WTC11 (cell line): Measurements from ENCODE around the gene TACR1. TPM values are rescaled to one million over a fixed set of nuclear protein-coding genes. Genes with fewer than 3 reads are reported as not detected.
A peak's percentile ranks its signal among the peaks of the same experiment; 100 is the strongest.
"Not testable (repeated sequence)": the region's sequence is repeated elsewhere in the genome, so short reads cannot be mapped to it uniquely, and the experiment has no call there.

Experiments
- ATAC-seq: fragments of 200-7000 bp; cut with Tn5 transposase; 2 replicates; pipeline ENCODE4 v1.10.0; 2021; ENCODE audit warnings: mild to moderate bottlenecking, moderate library complexity
- CTCF ChIA-PET: fragments of 300-600 bp; sonication (Branson Sonifier 250); formaldehyde crosslinking; loops from one replicate; lab custom pipeline; 2021; ENCODE audit warnings: antibody characterized with exemption; lab: Charles Lee
- POLR2A ChIA-PET: fragments of 350-600 bp; sonication (Branson Sonifier 250); formaldehyde crosslinking; loops from one replicate; lab custom pipeline; 2021; ENCODE audit warnings: antibody characterized with exemption; lab: Charles Lee
- DNase-seq: peaks from one replicate; pipeline ENCODE4 v3.0.0; 2021; ENCODE audit warnings: low spot score
- H3K27ac Mint-ChIP-seq: 2 replicates; pipeline ENCODE4 v1.8.0; 2021; ENCODE audit warnings: mixed read lengths
- H3K27me3 Mint-ChIP-seq: 2 replicates; pipeline ENCODE4 v1.8.0; 2021; ENCODE audit warnings: low read depth, mild to moderate bottlenecking, moderate library complexity, mixed read lengths
- H3K36me3 Mint-ChIP-seq: 2 replicates; pipeline ENCODE4 v1.8.0; 2021; ENCODE audit warnings: mixed read lengths
- H3K4me1 Mint-ChIP-seq: 2 replicates; pipeline ENCODE4 v1.8.0; 2022; ENCODE audit warnings: mixed read lengths
- H3K4me3 Mint-ChIP-seq: 2 replicates; pipeline ENCODE4 v1.8.0; 2021; ENCODE audit warnings: mild to moderate bottlenecking, moderate library complexity, mixed read lengths
- H3K9me3 Mint-ChIP-seq: 2 replicates; pipeline ENCODE4 v1.8.0; 2021; ENCODE audit warnings: mixed read lengths
- CREM ChIP-seq: sonication (generic); formaldehyde crosslinking; IDR thresholded peaks from 2 replicates; pipeline ENCODE4 v1.8.1; 2022; ENCODE audit warnings: mild to moderate bottlenecking, missing genetic modification reagents, moderate library complexity
- GABPB1 ChIP-seq: sonication (generic); formaldehyde crosslinking; IDR thresholded peaks from 2 replicates; pipeline ENCODE4 v1.8.1; 2023; ENCODE audit warnings: mild to moderate bottlenecking, missing genetic modification reagents
- GTF2I ChIP-seq: fragments of 250-450 bp; sonication (Bioruptor Pico); conservative IDR thresholded peaks from 2 replicates; pipeline ENCODE4 v1.4.0; 2021; ENCODE audit warnings: mild to moderate bottlenecking
- JUN ChIP-seq: sonication (generic); formaldehyde crosslinking; IDR thresholded peaks from 2 replicates; pipeline ENCODE4 v1.8.0; 2023; ENCODE audit warnings: mild to moderate bottlenecking, missing genetic modification reagents
- NR3C1 ChIP-seq: sonication (generic); formaldehyde crosslinking; conservative IDR thresholded peaks from 2 replicates; pipeline ENCODE4 v1.8.1; 2023; ENCODE audit warnings: low read depth, mild to moderate bottlenecking, missing genetic modification reagents
- SOX15 ChIP-seq: fragments of 250-450 bp; sonication (Bioruptor Pico); IDR thresholded peaks from 2 replicates; pipeline ENCODE4 v1.9.0; 2021; ENCODE audit warnings: mild to moderate bottlenecking
- SP1 ChIP-seq: sonication (generic); formaldehyde crosslinking; conservative IDR thresholded peaks from 2 replicates; pipeline ENCODE4 v1.8.1; 2022; ENCODE audit warnings: missing genetic modification reagents
- TP53 ChIP-seq: sonication (generic); formaldehyde crosslinking; IDR thresholded peaks from 2 replicates; pipeline ENCODE4 v1.8.1; 2023; ENCODE audit warnings: mild to moderate bottlenecking, missing genetic modification reagents
- ZNF416 ChIP-seq: fragments of 250-450 bp; sonication (Bioruptor Pico); IDR thresholded peaks from 2 replicates; pipeline ENCODE4 v1.9.0; 2021; ENCODE audit warnings: mild to moderate bottlenecking, inconsistent platforms
- total RNA-seq: library from RNA; stranded (reverse); gene quantifications from 3 replicates; pipeline ENCODE4 v1.2.3, GENCODE V29; 2021
- TF ChIP-seq, protein P1 (sequence below): fragments of 250-450 bp; sonication (Bioruptor Pico); conservative IDR thresholded peaks from 2 replicates; pipeline ENCODE4 v1.9.0; 2021; ENCODE audit warnings: mild to moderate bottlenecking
- TF ChIP-seq, protein P2 (sequence below): sonication (generic); formaldehyde crosslinking; IDR thresholded peaks from 2 replicates; pipeline ENCODE4 v1.8.1; 2023; ENCODE audit warnings: mild to moderate bottlenecking, missing genetic modification reagents
- TF ChIP-seq, protein P3 (sequence below): fragments of 200-600 bp; IDR thresholded peaks from 2 replicates; pipeline ENCODE4 v1.8.0; 2022; ENCODE audit warnings: antibody characterized with exemption
- TF ChIP-seq, protein P4 (sequence below): fragments of 250-450 bp; sonication (Bioruptor Pico); IDR thresholded peaks from 2 replicates; pipeline ENCODE4 v1.9.0; 2021; ENCODE audit warnings: mild to moderate bottlenecking, borderline replicate concordance
- TF ChIP-seq, protein P5 (sequence below): sonication (generic); formaldehyde crosslinking; IDR thresholded peaks from 2 replicates; pipeline ENCODE4 v1.8.0; 2023; ENCODE audit warnings: mild to moderate bottlenecking, missing genetic modification reagents
- TF ChIP-seq, protein P6 (sequence below): sonication (generic); formaldehyde crosslinking; IDR thresholded peaks from 2 replicates; pipeline ENCODE4 v1.8.1; 2023; ENCODE audit warnings: mild to moderate bottlenecking, missing genetic modification reagents, borderline replicate concordance

Gene TACR1
- total RNA-seq, 1 experiment from 2014 or later: 0.13 TPM

DNA sequence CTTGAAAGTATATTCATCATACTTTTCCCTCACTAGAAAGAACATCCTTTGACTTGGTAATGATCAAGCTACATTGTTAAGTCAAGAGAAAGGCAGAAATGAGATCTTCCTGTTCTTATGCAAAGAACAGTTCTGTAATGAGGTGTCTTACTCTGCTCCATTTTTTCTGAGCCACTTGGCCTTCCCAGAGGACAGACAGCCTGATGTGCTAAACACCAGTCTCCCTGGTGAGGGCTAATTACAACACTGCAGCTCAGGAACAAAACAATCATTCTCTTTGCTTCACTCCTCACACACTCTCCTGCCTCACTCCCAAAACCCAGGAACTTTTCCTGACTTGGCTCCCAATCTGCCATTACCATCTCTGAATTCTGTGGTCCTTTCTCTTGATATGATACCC is 25.6 kb downstream of the TACR1 start (continued):
- TF ChIP-seq, protein P1, sequence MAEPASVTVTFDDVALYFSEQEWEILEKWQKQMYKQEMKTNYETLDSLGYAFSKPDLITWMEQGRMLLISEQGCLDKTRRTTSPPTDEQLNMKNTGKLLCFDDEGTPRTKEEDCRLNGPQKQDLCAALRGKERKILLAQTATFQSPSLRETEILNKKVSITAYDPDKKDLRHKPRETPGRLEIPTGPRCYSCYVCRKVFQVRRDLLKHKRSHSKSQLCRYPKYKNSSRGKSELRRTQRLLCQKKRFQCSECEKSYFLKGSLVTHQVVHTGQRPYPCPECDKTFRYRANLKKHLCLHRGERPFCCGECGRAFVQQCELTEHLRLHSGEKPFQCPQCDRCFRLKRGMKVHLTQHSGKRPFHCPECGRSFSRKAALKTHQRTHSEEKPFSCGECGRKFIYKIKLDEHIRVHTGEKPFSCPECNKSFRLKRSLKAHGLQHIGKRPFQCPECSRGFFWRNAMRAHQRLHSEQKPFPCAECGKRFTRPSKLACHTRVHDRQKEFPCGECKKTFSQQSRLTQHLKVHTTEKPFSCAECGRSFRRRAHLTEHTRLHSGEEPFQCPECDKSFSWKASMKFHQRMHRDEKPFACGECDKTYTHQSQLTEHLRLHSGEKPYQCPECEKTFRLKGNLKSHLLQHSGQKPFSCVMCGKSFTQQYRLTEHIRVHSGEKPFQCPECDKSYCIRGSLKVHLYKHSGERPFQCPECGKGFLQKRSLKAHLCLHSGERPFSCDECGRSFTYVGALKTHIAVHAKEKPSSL (CRISPR knock-in tag): no peak
- TF ChIP-seq JUN (CRISPR knock-in tag) (no peak), TP53 (CRISPR knock-in tag) (no peak), ZNF416 (CRISPR knock-in tag) (no peak), NR3C1 (CRISPR knock-in tag) (no peak), CREM (CRISPR knock-in tag) (no peak), GABPB1 (CRISPR knock-in tag) (no peak)
- TF ChIP-seq, protein P2, sequence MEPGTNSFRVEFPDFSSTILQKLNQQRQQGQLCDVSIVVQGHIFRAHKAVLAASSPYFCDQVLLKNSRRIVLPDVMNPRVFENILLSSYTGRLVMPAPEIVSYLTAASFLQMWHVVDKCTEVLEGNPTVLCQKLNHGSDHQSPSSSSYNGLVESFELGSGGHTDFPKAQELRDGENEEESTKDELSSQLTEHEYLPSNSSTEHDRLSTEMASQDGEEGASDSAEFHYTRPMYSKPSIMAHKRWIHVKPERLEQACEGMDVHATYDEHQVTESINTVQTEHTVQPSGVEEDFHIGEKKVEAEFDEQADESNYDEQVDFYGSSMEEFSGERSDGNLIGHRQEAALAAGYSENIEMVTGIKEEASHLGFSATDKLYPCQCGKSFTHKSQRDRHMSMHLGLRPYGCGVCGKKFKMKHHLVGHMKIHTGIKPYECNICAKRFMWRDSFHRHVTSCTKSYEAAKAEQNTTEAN: no peak
- TF ChIP-seq, protein P3, sequence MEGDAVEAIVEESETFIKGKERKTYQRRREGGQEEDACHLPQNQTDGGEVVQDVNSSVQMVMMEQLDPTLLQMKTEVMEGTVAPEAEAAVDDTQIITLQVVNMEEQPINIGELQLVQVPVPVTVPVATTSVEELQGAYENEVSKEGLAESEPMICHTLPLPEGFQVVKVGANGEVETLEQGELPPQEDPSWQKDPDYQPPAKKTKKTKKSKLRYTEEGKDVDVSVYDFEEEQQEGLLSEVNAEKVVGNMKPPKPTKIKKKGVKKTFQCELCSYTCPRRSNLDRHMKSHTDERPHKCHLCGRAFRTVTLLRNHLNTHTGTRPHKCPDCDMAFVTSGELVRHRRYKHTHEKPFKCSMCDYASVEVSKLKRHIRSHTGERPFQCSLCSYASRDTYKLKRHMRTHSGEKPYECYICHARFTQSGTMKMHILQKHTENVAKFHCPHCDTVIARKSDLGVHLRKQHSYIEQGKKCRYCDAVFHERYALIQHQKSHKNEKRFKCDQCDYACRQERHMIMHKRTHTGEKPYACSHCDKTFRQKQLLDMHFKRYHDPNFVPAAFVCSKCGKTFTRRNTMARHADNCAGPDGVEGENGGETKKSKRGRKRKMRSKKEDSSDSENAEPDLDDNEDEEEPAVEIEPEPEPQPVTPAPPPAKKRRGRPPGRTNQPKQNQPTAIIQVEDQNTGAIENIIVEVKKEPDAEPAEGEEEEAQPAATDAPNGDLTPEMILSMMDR: no peak
- TF ChIP-seq, protein P4, sequence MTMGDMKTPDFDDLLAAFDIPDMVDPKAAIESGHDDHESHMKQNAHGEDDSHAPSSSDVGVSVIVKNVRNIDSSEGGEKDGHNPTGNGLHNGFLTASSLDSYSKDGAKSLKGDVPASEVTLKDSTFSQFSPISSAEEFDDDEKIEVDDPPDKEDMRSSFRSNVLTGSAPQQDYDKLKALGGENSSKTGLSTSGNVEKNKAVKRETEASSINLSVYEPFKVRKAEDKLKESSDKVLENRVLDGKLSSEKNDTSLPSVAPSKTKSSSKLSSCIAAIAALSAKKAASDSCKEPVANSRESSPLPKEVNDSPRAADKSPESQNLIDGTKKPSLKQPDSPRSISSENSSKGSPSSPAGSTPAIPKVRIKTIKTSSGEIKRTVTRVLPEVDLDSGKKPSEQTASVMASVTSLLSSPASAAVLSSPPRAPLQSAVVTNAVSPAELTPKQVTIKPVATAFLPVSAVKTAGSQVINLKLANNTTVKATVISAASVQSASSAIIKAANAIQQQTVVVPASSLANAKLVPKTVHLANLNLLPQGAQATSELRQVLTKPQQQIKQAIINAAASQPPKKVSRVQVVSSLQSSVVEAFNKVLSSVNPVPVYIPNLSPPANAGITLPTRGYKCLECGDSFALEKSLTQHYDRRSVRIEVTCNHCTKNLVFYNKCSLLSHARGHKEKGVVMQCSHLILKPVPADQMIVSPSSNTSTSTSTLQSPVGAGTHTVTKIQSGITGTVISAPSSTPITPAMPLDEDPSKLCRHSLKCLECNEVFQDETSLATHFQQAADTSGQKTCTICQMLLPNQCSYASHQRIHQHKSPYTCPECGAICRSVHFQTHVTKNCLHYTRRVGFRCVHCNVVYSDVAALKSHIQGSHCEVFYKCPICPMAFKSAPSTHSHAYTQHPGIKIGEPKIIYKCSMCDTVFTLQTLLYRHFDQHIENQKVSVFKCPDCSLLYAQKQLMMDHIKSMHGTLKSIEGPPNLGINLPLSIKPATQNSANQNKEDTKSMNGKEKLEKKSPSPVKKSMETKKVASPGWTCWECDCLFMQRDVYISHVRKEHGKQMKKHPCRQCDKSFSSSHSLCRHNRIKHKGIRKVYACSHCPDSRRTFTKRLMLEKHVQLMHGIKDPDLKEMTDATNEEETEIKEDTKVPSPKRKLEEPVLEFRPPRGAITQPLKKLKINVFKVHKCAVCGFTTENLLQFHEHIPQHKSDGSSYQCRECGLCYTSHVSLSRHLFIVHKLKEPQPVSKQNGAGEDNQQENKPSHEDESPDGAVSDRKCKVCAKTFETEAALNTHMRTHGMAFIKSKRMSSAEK: no peak
- TF ChIP-seq, protein P5, sequence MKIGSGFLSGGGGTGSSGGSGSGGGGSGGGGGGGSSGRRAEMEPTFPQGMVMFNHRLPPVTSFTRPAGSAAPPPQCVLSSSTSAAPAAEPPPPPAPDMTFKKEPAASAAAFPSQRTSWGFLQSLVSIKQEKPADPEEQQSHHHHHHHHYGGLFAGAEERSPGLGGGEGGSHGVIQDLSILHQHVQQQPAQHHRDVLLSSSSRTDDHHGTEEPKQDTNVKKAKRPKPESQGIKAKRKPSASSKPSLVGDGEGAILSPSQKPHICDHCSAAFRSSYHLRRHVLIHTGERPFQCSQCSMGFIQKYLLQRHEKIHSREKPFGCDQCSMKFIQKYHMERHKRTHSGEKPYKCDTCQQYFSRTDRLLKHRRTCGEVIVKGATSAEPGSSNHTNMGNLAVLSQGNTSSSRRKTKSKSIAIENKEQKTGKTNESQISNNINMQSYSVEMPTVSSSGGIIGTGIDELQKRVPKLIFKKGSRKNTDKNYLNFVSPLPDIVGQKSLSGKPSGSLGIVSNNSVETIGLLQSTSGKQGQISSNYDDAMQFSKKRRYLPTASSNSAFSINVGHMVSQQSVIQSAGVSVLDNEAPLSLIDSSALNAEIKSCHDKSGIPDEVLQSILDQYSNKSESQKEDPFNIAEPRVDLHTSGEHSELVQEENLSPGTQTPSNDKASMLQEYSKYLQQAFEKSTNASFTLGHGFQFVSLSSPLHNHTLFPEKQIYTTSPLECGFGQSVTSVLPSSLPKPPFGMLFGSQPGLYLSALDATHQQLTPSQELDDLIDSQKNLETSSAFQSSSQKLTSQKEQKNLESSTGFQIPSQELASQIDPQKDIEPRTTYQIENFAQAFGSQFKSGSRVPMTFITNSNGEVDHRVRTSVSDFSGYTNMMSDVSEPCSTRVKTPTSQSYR (CRISPR knock-in tag): no peak

DNA sequence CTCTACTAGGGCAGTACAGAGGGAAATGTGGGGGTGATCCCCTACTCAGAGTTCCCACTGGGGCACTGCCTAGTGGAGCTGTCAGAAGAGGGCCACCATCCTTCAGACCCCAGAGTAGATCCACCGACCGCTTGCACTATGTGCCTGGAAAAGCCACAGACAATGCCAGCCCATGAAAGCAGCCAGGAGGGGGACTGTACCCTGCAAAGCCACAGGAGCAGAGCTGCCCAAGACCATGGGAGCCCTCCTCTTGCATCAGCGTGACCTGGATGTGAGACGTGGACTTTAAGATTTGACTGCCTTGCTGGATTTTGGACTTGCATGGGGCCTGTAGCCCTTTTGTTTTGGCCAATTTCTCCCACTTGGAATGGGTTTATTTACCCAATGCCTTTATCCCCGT is 27.9 kb downstream of the TACR1 start:
- peak; percentile 54 for TF ChIP-seq GABPB1 (CRISPR knock-in tag)
- Mint-ChIP-seq H3K4me1 (peaks cover 56% of the 10 kb centered on the region), H3K36me3 (peaks cover 16% of the 10 kb centered on the region), H3K9me3 (peaks cover 18% of the 10 kb centered on the region)
- CTCF ChIA-PET, POLR2A ChIA-PET, H3K27me3 Mint-ChIP-seq, H3K4me3 Mint-ChIP-seq, H3K27ac Mint-ChIP-seq, ATAC-seq, DNase-seq: not testable (repeated sequence)

DNA sequence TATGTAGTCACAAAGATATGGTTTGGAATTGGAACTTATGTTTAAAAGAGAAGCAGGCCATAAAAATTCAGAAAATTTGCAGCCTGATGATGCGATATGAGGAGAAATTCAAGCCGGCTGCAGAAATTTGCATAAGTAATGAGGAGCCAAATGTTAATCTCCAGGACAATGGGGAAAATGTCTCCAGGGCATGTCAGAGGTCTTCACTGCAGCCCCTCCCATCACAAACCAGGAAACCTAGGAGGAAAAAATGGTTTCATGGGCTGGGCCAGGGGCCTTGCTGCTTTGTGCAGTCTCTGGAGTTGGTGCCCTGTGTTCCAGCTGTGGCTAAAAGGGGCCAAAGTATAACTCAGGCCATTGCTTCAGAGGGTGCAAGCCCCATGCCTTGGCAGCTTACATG is 28.4 kb downstream of the TACR1 start:
- no peaks in the 10 kb centered on the region for H3K27me3 Mint-ChIP-seq
- no peak for ATAC-seq
- no peak for DNase-seq
- no peak overlapping the region for H3K4me3 Mint-ChIP-seq
- H3K4me1 Mint-ChIP-seq: peaks cover 56% of the 10 kb centered on the region
- H3K9me3 Mint-ChIP-seq: peaks cover 18% of the 10 kb centered on the region
- H3K36me3 Mint-ChIP-seq: peaks cover 16% of the 10 kb centered on the region
- POLR2A ChIA-PET: no interaction called here
- no peak overlapping the region for H3K27ac Mint-ChIP-seq
- CTCF ChIA-PET: no interaction called here
- TF ChIP-seq SP1 (no peak), GTF2I (CRISPR knock-in tag) (no peak), JUN (CRISPR knock-in tag) (no peak), TP53 (CRISPR knock-in tag) (no peak), SOX15 (no peak)
- TF ChIP-seq, protein P6, sequence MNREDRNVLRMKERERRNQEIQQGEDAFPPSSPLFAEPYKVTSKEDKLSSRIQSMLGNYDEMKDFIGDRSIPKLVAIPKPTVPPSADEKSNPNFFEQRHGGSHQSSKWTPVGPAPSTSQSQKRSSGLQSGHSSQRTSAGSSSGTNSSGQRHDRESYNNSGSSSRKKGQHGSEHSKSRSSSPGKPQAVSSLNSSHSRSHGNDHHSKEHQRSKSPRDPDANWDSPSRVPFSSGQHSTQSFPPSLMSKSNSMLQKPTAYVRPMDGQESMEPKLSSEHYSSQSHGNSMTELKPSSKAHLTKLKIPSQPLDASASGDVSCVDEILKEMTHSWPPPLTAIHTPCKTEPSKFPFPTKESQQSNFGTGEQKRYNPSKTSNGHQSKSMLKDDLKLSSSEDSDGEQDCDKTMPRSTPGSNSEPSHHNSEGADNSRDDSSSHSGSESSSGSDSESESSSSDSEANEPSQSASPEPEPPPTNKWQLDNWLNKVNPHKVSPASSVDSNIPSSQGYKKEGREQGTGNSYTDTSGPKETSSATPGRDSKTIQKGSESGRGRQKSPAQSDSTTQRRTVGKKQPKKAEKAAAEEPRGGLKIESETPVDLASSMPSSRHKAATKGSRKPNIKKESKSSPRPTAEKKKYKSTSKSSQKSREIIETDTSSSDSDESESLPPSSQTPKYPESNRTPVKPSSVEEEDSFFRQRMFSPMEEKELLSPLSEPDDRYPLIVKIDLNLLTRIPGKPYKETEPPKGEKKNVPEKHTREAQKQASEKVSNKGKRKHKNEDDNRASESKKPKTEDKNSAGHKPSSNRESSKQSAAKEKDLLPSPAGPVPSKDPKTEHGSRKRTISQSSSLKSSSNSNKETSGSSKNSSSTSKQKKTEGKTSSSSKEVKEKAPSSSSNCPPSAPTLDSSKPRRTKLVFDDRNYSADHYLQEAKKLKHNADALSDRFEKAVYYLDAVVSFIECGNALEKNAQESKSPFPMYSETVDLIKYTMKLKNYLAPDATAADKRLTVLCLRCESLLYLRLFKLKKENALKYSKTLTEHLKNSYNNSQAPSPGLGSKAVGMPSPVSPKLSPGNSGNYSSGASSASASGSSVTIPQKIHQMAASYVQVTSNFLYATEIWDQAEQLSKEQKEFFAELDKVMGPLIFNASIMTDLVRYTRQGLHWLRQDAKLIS (CRISPR knock-in tag): no peak
